ENCODE measurements around the gene NPIPA5. TPM values are rescaled to one million over a fixed set of nuclear protein-coding genes. Genes with fewer than 3 reads are reported as not detected.
"Not testable (repeated sequence)": the region's sequence is repeated elsewhere in the genome, so short reads cannot be mapped to it uniquely, and the experiment has no call there.

Gene NPIPA5
- total and polyA plus RNA-seq, 2 of the 13 experiments (the other 11 are each of a cell fraction or from before 2014, with no cell fraction given): 9.7 to 21.5 TPM

DNA sequence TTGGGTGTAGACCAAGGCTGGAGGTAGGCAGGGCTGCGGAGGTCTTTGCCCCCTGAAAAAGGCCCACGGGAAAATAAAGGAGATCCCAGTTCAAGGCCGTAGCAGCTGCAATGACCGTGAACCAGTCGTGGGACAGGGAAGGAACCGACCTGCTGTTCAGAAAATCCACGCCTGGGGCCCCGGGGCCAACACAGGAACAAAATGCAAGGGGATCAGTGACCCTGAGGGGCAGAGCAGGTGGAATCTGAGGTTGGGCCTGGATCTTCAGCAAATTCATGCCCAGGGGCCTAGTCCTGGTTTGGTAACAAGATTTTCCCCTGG lies 18.4 kb upstream of the NPIPA5 start (continued):
- TF ChIP-seq, protein P1, sequence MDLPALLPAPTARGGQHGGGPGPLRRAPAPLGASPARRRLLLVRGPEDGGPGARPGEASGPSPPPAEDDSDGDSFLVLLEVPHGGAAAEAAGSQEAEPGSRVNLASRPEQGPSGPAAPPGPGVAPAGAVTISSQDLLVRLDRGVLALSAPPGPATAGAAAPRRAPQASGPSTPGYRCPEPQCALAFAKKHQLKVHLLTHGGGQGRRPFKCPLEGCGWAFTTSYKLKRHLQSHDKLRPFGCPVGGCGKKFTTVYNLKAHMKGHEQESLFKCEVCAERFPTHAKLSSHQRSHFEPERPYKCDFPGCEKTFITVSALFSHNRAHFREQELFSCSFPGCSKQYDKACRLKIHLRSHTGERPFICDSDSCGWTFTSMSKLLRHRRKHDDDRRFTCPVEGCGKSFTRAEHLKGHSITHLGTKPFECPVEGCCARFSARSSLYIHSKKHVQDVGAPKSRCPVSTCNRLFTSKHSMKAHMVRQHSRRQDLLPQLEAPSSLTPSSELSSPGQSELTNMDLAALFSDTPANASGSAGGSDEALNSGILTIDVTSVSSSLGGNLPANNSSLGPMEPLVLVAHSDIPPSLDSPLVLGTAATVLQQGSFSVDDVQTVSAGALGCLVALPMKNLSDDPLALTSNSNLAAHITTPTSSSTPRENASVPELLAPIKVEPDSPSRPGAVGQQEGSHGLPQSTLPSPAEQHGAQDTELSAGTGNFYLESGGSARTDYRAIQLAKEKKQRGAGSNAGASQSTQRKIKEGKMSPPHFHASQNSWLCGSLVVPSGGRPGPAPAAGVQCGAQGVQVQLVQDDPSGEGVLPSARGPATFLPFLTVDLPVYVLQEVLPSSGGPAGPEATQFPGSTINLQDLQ (CRISPR knock-in tag; IDR thresholded peaks at IDR 0.05): peak; percentile 49; the same call in 1 of the 2 replicates
- TF ChIP-seq KDM6A (CRISPR knock-in tag; IDR thresholded peaks at IDR 0.05; ENCODE audit: low read depth): 0 out of 2 replicates have a peak, but pooled peaks have one; percentile 13
- peak; percentile 79 for TF ChIP-seq SKI (IDR thresholded peaks at IDR 0.05; ENCODE audit: partially characterized antibody)
- TF ChIP-seq CREM (IDR thresholded peaks at IDR 0.05): peak; percentile 14; the same call in 1 of the 2 replicates
- TF ChIP-seq CREM (CRISPR knock-in tag; IDR thresholded peaks at IDR 0.05); EP300 (CRISPR knock-in tag; IDR thresholded peaks at IDR 0.05; ENCODE audit: borderline replicate concordance): not testable (repeated sequence)
- TF ChIP-seq THAP11 (CRISPR knock-in tag; IDR thresholded peaks at IDR 0.05): 0 out of 2 replicates have a peak, but pooled peaks have one; percentile 11
- TF ChIP-seq PHF8 (CRISPR knock-in tag; IDR thresholded peaks at IDR 0.05): peak; percentile 25; the same call in 1 of the 2 replicates
- TF ChIP-seq KLF16 (CRISPR knock-in tag; IDR thresholded peaks at IDR 0.05): peak in 1 of 2 experiments; percentile 54; a peak in 1 of 4 replicates
- peak; percentile 47; the same call in 1 of the 2 replicates for TF ChIP-seq BCL6 (CRISPR knock-in tag; IDR thresholded peaks at IDR 0.05)
- 0 out of 4 replicates have a peak, but pooled peaks of 1 of the 2 experiments have one; percentile 6 for TF ChIP-seq EP300 (IDR thresholded peaks at IDR 0.05; ENCODE audit: low read depth in 2 of 2, low read length in 2 of 2)
- TF ChIP-seq ZNF564 (CRISPR knock-in tag; IDR thresholded peaks at IDR 0.05): 0 out of 2 replicates have a peak, but pooled peaks have one; percentile 3
- TF ChIP-seq ZNF264 (CRISPR knock-in tag; IDR thresholded peaks at IDR 0.05): 0 out of 2 replicates have a peak, but pooled peaks have one; percentile 14
- peak; percentile 23; the same call in 1 of the 2 replicates for TF ChIP-seq FOXJ3 (CRISPR knock-in tag; IDR thresholded peaks at IDR 0.05; ENCODE audit: borderline replicate concordance)
- TF ChIP-seq, protein P2, sequence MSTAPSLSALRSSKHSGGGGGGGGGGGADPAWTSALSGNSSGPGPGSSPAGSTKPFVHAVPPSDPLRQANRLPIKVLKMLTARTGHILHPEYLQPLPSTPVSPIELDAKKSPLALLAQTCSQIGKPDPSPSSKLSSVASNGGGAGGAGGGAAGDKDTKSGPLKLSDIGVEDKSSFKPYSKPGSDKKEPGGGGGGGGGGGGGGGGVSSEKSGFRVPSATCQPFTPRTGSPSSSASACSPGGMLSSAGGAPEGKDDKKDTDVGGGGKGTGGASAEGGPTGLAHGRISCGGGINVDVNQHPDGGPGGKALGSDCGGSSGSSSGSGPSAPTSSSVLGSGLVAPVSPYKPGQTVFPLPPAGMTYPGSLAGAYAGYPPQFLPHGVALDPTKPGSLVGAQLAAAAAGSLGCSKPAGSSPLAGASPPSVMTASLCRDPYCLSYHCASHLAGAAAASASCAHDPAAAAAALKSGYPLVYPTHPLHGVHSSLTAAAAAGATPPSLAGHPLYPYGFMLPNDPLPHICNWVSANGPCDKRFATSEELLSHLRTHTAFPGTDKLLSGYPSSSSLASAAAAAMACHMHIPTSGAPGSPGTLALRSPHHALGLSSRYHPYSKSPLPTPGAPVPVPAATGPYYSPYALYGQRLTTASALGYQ (CRISPR knock-in tag; IDR thresholded peaks at IDR 0.05): 0 out of 2 replicates have a peak, but pooled peaks have one; percentile 18
- peak; percentile 67 for TF ChIP-seq NCOA2 (CRISPR knock-in tag; IDR thresholded peaks at IDR 0.05)
- peak; percentile 50; the same call in 1 of the 2 replicates for TF ChIP-seq ZNF124 (CRISPR knock-in tag; IDR thresholded peaks at IDR 0.05)
- peak; percentile 37; the same call in 1 of the 2 replicates for TF ChIP-seq DMAP1 (CRISPR knock-in tag; IDR thresholded peaks at IDR 0.05)
- peak; percentile 57; the same call in 1 of the 2 replicates for TF ChIP-seq MIER3 (CRISPR knock-in tag; IDR thresholded peaks at IDR 0.05; ENCODE audit: borderline replicate concordance)
- TF ChIP-seq, protein P3, sequence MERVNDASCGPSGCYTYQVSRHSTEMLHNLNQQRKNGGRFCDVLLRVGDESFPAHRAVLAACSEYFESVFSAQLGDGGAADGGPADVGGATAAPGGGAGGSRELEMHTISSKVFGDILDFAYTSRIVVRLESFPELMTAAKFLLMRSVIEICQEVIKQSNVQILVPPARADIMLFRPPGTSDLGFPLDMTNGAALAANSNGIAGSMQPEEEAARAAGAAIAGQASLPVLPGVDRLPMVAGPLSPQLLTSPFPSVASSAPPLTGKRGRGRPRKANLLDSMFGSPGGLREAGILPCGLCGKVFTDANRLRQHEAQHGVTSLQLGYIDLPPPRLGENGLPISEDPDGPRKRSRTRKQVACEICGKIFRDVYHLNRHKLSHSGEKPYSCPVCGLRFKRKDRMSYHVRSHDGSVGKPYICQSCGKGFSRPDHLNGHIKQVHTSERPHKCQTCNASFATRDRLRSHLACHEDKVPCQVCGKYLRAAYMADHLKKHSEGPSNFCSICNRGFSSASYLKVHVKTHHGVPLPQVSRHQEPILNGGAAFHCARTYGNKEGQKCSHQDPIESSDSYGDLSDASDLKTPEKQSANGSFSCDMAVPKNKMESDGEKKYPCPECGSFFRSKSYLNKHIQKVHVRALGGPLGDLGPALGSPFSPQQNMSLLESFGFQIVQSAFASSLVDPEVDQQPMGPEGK (CRISPR knock-in tag; IDR thresholded peaks at IDR 0.05): peak; percentile 23; the same call in 1 of the 2 replicates
- peak; percentile 42; the same call in 1 of the 2 replicates for TF ChIP-seq ZMYM2 (CRISPR knock-in tag; IDR thresholded peaks at IDR 0.05)
- peak; percentile 57; the same call in 1 of the 2 replicates for TF ChIP-seq RXRA (CRISPR knock-in tag; IDR thresholded peaks at IDR 0.05)
- TF ChIP-seq, protein P4, sequence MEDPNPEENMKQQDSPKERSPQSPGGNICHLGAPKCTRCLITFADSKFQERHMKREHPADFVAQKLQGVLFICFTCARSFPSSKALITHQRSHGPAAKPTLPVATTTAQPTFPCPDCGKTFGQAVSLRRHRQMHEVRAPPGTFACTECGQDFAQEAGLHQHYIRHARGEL (CRISPR knock-in tag; IDR thresholded peaks at IDR 0.05): 0 out of 2 replicates have a peak, but pooled peaks have one; percentile 47
- TF ChIP-seq IRF2 (CRISPR knock-in tag; IDR thresholded peaks at IDR 0.05): 0 out of 2 replicates have a peak, but pooled peaks have one; percentile 12

Data from HepG2 (cell line).